Measurements from ENCODE around the gene FHOD1. TPM values are rescaled to one million over a fixed set of nuclear protein-coding genes. Genes with fewer than 3 reads are reported as not detected.

Gene FHOD1
- polyA plus RNA-seq, 1 of the 3 experiments (the other 2 are of a cell fraction) = 70.9 TPM

GRCh38 chr16:67258161-67258835 is 11.0 kb upstream of the FHOD1 start:
- no peaks in the 10 kb centered on the region for H3K9me2 ChIP-seq
- no peak overlapping the region for H3K9ac ChIP-seq
- no peaks in the 10 kb centered on the region for H3K9me3 ChIP-seq
- no peak overlapping the region for H3K4me3 ChIP-seq (ENCODE audit: low read depth in 2 of 2, low read length in 1 of 2)
- H3K27me3 ChIP-seq (ENCODE audit: insufficient read depth) = no peaks in the 10 kb centered on the region
- H3K36me3 ChIP-seq (replicated peaks in 1 of 2; ENCODE audit: control insufficient read depth in 1 of 2, insufficient read depth in 2 of 2, low read length in 1 of 2) = no peaks in the 10 kb centered on the region
- TF ChIP-seq EP300 (IDR thresholded peaks at IDR 0.05; ENCODE audit: borderline replicate concordance in 1 of 2, low read depth in 1 of 2, low read length in 1 of 2) = no peak
- no peak for TF ChIP-seq TEAD4 (IDR thresholded peaks at IDR 0.05; ENCODE audit: borderline replicate concordance, insufficient read depth)
- TF ChIP-seq FOXM1 (IDR thresholded peaks at IDR 0.05; ENCODE audit: low read depth) = no peak
- no peak for TF ChIP-seq MXI1 (IDR thresholded peaks at IDR 0.05; ENCODE audit: low read depth, low read length)
- no peak for TF ChIP-seq CHD2 (IDR thresholded peaks at IDR 0.05; ENCODE audit: low read length, partially characterized antibody)
- no peak for TF ChIP-seq IRF3 (IDR thresholded peaks at IDR 0.05; ENCODE audit: low read depth, low read length)
- no peak for TF ChIP-seq GABPA (IDR thresholded peaks at IDR 0.05; ENCODE audit: low read depth)
- TF ChIP-seq CTCF (IDR thresholded peaks at IDR 0.05) = no peak
- TF ChIP-seq MAX (IDR thresholded peaks at IDR 0.05; ENCODE audit: low read depth) = no peak
- no peak for TF ChIP-seq RXRA (IDR thresholded peaks at IDR 0.05; ENCODE audit: borderline replicate concordance, low read depth)
- no peak for TF ChIP-seq USF2 (IDR thresholded peaks at IDR 0.05; ENCODE audit: borderline replicate concordance, low read depth, low read length)
- no peak for TF ChIP-seq FOXJ3 (CRISPR knock-in tag; IDR thresholded peaks at IDR 0.05)
- TF ChIP-seq YY1 (IDR thresholded peaks at IDR 0.05; ENCODE audit: low read depth) = no peak
- no peak for TF ChIP-seq RCOR1 (IDR thresholded peaks at IDR 0.05; ENCODE audit: low read length)
- no peak for TF ChIP-seq RAD21 (IDR thresholded peaks at IDR 0.05; ENCODE audit: low read length)
- TF ChIP-seq JUND (IDR thresholded peaks at IDR 0.05) = no peak
- no peak for TF ChIP-seq USF1 (IDR thresholded peaks at IDR 0.05; ENCODE audit: borderline replicate concordance, low read depth)
- TF ChIP-seq ZBTB33 (IDR thresholded peaks at IDR 0.05; ENCODE audit: borderline replicate concordance, low read depth) = no peak
- no peak for TF ChIP-seq POLR2AphosphoS5 (IDR thresholded peaks at IDR 0.05; ENCODE audit: low read depth, low read length)
- no peaks in the 10 kb centered on the region for H3K79me2 ChIP-seq (ENCODE audit: insufficient read depth)
- H3K27ac ChIP-seq (ENCODE audit: low read depth in 2 of 2, low read length in 1 of 2) = no peak overlapping the region
- CTCF ChIA-PET = interaction anchor here (0.5 to 1.5 kb wide), 3 partner anchors 10 to 597 kb away, joined by 3 to 8 read pairs (median 3); partner anchors contain the start of gene SLC9A5
- POLR2A ChIA-PET = no interaction called here
- WGBS (ENCODE audit: low lambda C conversion rate) = 94% methylated on average over 11 of the region's 11 CpGs
- DNase-seq = no peak
- no peak overlapping the region for H2AFZ ChIP-seq (ENCODE audit: low read depth)
- no peaks in the 10 kb centered on the region for H4K20me1 ChIP-seq (ENCODE audit: insufficient read depth)
- no peak overlapping the region for H3K4me2 ChIP-seq
- H3F3A ChIP-seq (replicated peaks; ENCODE audit: insufficient read depth) = no peaks in the 10 kb centered on the region
- peaks cover 0 to 8% of the 10 kb centered on the region in 2 experiments; a peak in 1 of 4 replicates for H3K4me1 ChIP-seq (ENCODE audit: control insufficient read depth in 1 of 2, insufficient read depth in 2 of 2, low read depth in 1 of 2, low read length in 1 of 2)
